Central memory CD8-positive, alpha-beta T cell (primary cell): ENCODE results near the gene PHF13.

ENCODE experiments used
- ATAC-seq: fragments of 150-1000 bp; cut with Tn5 transposase; replicated peaks from 2 replicates; pipeline ENCODE4 v1.10.0; 2022; ENCODE audit warnings: mild to moderate bottlenecking, moderate FRiP score, moderate number of reproducible peaks; ENCODE audit not compliant: poor library complexity, severe bottlenecking; ENCODE audit errors: extremely low read depth
- DNase-seq, 2 donors: peaks; one replicate each; pipeline ENCODE4 v3.0.0; 2021; ENCODE audit warnings: low spot score in 2 of 2
- H3K27ac Mint-ChIP-seq: one replicate; pipeline ENCODE4 v1.8.0; 2022; ENCODE audit warnings: low read depth, mild to moderate bottlenecking, moderate library complexity, mixed read lengths
- H3K27me3 Mint-ChIP-seq: one replicate; pipeline ENCODE4 v1.8.0; 2022; ENCODE audit warnings: mixed read lengths
- H3K36me3 Mint-ChIP-seq: one replicate; pipeline ENCODE4 v1.8.0; 2022; ENCODE audit warnings: mild to moderate bottlenecking, moderate library complexity, mixed read lengths; ENCODE audit not compliant: insufficient read depth
- H3K4me1 Mint-ChIP-seq: one replicate; pipeline ENCODE4 v1.8.0; 2022; ENCODE audit warnings: mixed read lengths
- H3K4me3 Mint-ChIP-seq: one replicate; pipeline ENCODE4 v1.8.0; 2022; ENCODE audit warnings: mild to moderate bottlenecking, moderate library complexity, mixed read lengths
- H3K9me3 Mint-ChIP-seq: one replicate; pipeline ENCODE4 v1.8.0; 2022; ENCODE audit warnings: mixed read lengths

Gene PHF13

GRCh38 chr1:6580593-6581409, 32.7 kb upstream of the PHF13 start:
- DNase-seq = no peak
- ATAC-seq = no peak
- Mint-ChIP-seq H3K4me1 (peaks cover 47% of the 10 kb centered on the region), H3K36me3 (peaks cover 11% of the 10 kb centered on the region), H3K27me3 (no peaks in the 10 kb centered on the region), H3K9me3 (no peaks in the 10 kb centered on the region), H3K4me3 (peak overlapping the region; percentile 96), H3K27ac (peak overlapping the region; percentile 97)

DNA sequence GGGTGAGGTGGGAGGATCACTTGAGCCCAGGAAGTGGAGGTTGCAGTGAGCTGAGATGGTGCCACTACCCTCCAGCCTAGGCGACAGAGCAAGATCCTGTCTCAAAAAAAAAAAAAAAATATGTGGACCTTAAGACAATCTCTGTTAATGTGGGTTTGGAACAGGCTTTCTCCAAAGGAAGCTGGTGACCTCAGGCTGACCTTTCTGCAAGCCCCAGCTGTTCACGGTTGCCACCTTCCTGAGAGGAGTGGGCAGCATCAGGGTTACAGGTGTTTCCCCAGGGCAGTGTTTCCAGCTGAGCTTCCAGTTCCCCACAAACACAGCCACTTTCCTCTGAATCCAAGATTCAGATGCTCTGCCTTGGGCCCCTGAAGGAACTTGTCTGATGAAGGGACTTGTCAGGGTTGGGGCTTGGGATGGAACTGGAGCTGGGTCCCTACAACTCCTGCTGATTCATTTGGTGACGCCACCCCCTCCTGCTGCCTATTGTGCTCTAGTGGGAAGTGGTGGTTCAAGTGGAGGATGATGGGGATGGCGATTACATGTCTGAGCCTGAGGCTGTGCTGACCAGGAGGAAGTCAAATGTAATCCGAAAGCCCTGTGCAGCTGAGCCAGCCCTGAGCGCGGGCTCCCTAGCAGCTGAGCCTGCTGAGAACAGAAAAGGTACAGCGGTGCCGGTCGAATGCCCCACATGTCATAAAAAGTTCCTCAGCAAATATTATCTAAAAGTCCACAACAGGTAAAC, 31.8 kb upstream of the PHF13 start:
- DNase-seq (no peak), ATAC-seq (no peak)
- Mint-ChIP-seq H3K36me3 (peaks cover 11% of the 10 kb centered on the region), H3K27ac (peak overlapping the region; percentile 53), H3K27me3 (no peaks in the 10 kb centered on the region), H3K4me3 (peak overlapping the region; percentile 96), H3K9me3 (no peaks in the 10 kb centered on the region), H3K4me1 (peaks cover 47% of the 10 kb centered on the region)

- Mint-ChIP-seq H3K27ac (peak overlapping the region; percentile 53), H3K27me3 (no peaks in the 10 kb centered on the region), H3K4me1 (peaks cover 47% of the 10 kb centered on the region), H3K36me3 (peaks cover 12% of the 10 kb centered on the region), H3K9me3 (no peaks in the 10 kb centered on the region), H3K4me3 (peak overlapping the region; percentile 96)
- ATAC-seq (no peak), DNase-seq (no peak)
Observed at GRCh38 chr1:6582370-6582769, 31.2 kb upstream of the PHF13 start.

DNA sequence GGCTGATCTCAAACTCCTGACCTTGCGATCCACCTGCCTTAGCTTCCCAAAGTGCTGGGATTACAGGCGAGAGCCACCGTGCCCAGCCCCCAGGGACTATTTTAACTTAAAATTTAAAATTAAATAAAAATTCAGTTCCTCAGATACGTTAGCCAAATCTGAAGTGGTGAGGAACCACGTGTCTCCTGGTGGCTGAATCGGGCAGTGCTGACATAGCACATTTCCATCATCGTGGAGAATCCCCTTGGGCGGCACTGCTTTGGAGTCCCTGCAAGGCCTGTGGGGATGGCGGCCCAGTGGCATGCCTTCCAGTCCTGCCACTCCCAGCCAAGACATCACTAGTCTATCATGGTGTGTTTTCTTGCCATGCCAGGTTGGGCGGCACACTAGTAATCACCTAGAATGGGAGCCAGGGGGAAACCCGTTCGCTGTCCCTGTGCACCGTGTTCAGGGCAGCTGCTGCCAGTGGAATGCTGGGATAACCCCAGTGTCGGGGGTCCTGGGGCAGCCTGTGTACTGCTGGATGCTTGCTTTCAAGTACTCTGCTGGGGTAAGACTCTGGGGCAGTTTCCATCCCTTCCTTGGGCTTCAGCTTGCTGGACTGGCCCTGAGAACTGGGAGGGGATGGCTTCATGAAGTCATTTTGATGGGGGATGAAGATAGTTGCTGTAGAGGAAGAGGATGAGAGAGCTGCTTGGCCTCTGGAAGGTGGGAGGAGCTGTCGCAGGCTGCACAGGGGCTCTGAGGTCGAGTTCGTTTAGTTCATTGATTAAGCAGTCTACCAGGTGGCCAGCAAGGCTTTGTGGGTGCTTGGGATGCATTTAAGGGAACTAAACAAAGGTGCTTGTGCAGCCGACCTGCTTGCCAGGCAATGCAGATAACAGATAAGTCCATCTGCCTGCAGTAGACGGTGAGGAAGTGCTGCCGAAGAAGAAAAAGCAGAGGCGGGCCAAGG, 29.1 kb upstream of the PHF13 start:
- Mint-ChIP-seq H3K4me1 (peaks cover 43% of the 10 kb centered on the region), H3K27me3 (no peaks in the 10 kb centered on the region), H3K36me3 (peaks cover 18% of the 10 kb centered on the region), H3K27ac (peak overlapping the region; percentile 29), H3K4me3 (no peak overlapping the region), H3K9me3 (no peaks in the 10 kb centered on the region)
- DNase-seq = no peak
- ATAC-seq = no peak

DNA sequence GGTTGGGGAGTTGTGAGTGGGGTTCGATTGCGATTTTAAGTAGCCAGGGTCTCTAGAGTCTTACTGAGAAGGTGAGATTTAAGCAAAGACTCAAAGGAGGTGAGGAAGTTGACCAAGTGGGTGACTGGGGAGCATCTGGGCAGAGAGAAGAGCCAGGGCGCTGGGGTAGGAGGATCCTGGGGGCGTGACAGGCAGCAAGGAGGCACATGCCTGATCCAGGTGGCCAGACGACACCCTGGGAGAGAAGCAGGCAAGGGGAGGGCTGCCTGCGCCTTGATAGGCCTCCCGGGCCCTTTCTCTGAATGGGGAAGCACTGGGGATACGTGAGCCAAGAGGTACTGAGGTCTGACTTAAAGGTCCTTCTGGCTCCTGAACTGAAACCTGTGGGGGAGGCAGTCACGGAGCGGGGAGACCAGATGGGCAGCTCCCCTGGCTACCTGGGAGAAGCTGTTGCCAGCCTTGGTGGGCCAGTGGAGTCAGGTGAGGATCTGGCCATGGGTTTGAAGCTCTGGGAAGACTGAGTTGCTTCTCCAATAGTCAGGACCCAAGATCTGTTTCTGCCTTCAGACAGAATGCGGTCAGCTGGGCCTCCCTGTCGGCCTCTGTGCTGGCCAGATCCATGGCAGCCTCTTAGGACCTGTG, 28.3 kb upstream of the PHF13 start:
- ATAC-seq (no peak), DNase-seq (no peak)
- H3K4me3 Mint-ChIP-seq = no peak overlapping the region
- no peaks in the 10 kb centered on the region for H3K27me3 Mint-ChIP-seq
- H3K36me3 Mint-ChIP-seq = peaks cover 18% of the 10 kb centered on the region
- H3K27ac Mint-ChIP-seq = peak overlapping the region; percentile 29
- H3K9me3 Mint-ChIP-seq = no peaks in the 10 kb centered on the region
- H3K4me1 Mint-ChIP-seq = peaks cover 35% of the 10 kb centered on the region

- H3K4me3 Mint-ChIP-seq = no peak overlapping the region
- no peaks in the 10 kb centered on the region for H3K27me3 Mint-ChIP-seq
- no peak for ATAC-seq
- peaks cover 29% of the 10 kb centered on the region for H3K4me1 Mint-ChIP-seq
- peaks cover 15% of the 10 kb centered on the region for H3K36me3 Mint-ChIP-seq
- no peak overlapping the region for H3K27ac Mint-ChIP-seq
- no peaks in the 10 kb centered on the region for H3K9me3 Mint-ChIP-seq
- DNase-seq = no peak
Observed at GRCh38 chr1:6585841-6586240, 27.7 kb upstream of the PHF13 start.

DNA sequence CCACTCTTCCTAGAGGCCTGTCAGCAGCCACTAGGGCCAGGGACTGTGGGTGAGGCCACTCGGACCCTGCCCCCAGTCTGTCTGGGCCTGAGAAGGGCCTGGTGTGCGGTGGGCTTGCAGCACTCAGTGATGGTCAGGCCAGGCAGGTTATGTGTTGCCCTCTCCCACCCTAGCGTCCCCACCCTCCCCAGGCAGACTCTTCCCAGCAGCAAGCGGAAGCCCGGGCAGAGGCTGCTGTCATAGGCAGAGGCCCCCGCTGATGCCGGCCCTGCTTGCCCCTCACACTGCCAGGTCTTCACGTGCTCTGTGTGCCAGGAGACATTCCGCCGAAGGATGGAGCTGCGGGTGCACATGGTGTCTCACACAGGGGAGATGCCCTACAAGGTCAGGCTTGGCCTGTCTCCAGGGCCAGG, 27.1 kb upstream of the PHF13 start:
- peaks cover 15% of the 10 kb centered on the region for H3K36me3 Mint-ChIP-seq
- no peaks in the 10 kb centered on the region for H3K27me3 Mint-ChIP-seq
- ATAC-seq (no peak), DNase-seq (no peak)
- H3K9me3 Mint-ChIP-seq = no peaks in the 10 kb centered on the region
- H3K4me3 Mint-ChIP-seq = no peak overlapping the region
- no peak overlapping the region for H3K27ac Mint-ChIP-seq
- peaks cover 23% of the 10 kb centered on the region for H3K4me1 Mint-ChIP-seq

DNA sequence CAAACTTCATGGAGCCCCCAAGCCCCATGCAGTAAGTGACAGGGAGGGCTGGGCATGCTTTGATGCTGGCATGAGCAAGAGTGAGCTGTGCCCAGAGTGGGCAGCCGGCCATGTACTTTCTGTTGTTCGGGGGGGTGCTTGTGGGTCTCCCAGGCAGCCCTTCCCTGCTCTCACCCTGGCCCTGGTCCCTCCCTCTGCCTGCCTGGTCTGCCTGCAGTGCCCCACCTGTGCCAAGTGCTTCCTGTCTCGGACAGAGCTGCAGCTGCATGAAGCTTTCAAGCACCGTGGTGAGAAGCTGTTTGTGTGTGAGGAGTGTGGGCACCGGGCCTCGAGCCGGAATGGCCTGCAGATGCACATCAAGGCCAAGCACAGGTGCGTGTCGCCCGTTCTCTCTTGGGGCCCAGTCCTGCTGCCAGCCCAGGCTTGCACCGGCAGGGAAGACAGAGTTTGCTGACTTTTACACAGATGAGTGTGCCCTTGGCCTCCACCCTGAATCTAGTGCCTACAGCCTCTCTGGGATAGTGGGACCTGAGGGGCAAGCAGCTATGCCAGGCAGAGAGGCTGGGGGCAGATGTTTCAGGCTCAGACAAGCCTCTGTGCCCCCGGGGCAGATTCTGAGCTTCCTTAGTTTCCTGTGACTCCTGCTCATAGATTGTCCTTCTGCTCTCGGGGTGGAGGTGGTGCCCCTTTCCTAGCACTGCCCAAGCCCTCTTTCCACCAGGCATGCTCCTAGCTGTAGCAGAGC, 26.1 kb upstream of the PHF13 start:
- DNase-seq = no peak
- no peak for ATAC-seq
- Mint-ChIP-seq H3K36me3 (peaks cover 14% of the 10 kb centered on the region), H3K27me3 (no peaks in the 10 kb centered on the region), H3K27ac (no peak overlapping the region), H3K9me3 (no peaks in the 10 kb centered on the region), H3K4me1 (peaks cover 14% of the 10 kb centered on the region), H3K4me3 (no peak overlapping the region)

GRCh38 chr1:6588128-6588892, 25.2 kb upstream of the PHF13 start:
- no peaks in the 10 kb centered on the region for H3K27me3 Mint-ChIP-seq
- DNase-seq (no peak), ATAC-seq (no peak)
- no peak overlapping the region for H3K27ac Mint-ChIP-seq
- H3K36me3 Mint-ChIP-seq = peaks cover 19% of the 10 kb centered on the region
- no peaks in the 10 kb centered on the region for H3K9me3 Mint-ChIP-seq
- H3K4me1 Mint-ChIP-seq = peaks cover 12% of the 10 kb centered on the region
- no peak overlapping the region for H3K4me3 Mint-ChIP-seq

DNA sequence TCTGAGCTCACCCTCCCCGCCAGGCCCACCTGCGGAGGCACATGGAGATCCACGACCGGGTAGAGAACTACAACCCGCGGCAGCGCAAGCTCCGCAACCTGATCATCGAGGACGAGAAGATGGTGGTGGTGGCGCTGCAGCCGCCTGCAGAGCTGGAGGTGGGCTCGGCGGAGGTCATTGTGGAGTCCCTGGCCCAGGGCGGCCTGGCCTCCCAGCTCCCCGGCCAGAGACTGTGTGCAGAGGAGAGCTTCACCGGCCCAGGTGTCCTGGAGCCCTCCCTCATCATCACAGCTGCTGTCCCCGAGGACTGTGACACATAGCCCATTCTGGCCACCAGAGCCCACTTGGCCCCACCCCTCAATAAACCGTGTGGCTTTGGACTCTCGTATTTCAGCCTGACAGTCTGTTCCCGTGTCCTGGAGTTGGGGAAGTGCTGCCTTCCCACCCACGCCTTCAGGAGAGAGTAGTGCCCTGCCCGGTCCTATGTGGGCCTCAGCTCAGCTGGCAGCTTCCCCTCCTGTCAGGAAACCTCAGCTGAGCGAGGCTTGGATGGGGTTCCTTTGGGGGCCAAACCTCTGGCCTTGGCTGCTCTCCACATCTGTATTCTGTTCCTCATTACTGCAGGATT, 24.5 kb upstream of the PHF13 start:
- Mint-ChIP-seq H3K36me3 (peaks cover 19% of the 10 kb centered on the region), H3K4me3 (no peak overlapping the region), H3K9me3 (no peaks in the 10 kb centered on the region), H3K4me1 (peaks cover 12% of the 10 kb centered on the region), H3K27ac (no peak overlapping the region), H3K27me3 (no peaks in the 10 kb centered on the region)
- DNase-seq = no peak
- ATAC-seq = no peak

GRCh38 chr1:6590046-6590445, 23.5 kb upstream of the PHF13 start:
- no peak for DNase-seq
- peaks cover 5% of the 10 kb centered on the region for H3K4me1 Mint-ChIP-seq

More at GRCh38 chr1:6590046-6590445, 23.5 kb upstream of the PHF13 start:
- Mint-ChIP-seq H3K36me3 (peaks cover 21% of the 10 kb centered on the region), H3K27ac (no peak overlapping the region), H3K9me3 (no peaks in the 10 kb centered on the region), H3K4me3 (no peak overlapping the region), H3K27me3 (no peaks in the 10 kb centered on the region)
- ATAC-seq = no peak
